GM12878 (cell line): ENCODE results near the gene ANO2. TPM values are rescaled to one million over a fixed set of nuclear protein-coding genes. Genes with fewer than 3 reads are reported as not detected.

Experiments used
- ATAC-seq: fragments of 200-7000 bp; cut with Tn5 transposase; 3 replicates; pipeline ENCODE4 v1.9.1; 2020; ENCODE audit warnings: mild to moderate bottlenecking, moderate library complexity
- BruUV-seq: library from RNA; stranded (reverse); fragments of 400-500 nt; replicated peaks from 2 replicates; lab custom pipeline; 2021; lab: Mats Ljungman, UMichigan
- CTCF ChIA-PET: fragments of 300-600 bp; sonication (Branson Sonifier 250); formaldehyde crosslinking; extraction: SDS; loops from one replicate; lab custom pipeline; 2021; ENCODE audit warnings: inconsistent platforms; lab: Yijun Ruan, JAX
- POLR2A ChIA-PET: fragments of 350-600 bp; formaldehyde crosslinking; extraction: SDS; loops from one replicate; lab custom pipeline; 2021; ENCODE audit warnings: inconsistent platforms; lab: Charles Lee
- RAD21 ChIA-PET: fragments of 300-600 bp; sonication (Branson Sonifier 250); formaldehyde crosslinking; loops from one replicate; lab custom pipeline; 2023; ENCODE audit warnings: antibody characterized with exemption; ENCODE audit not compliant: unreplicated experiment; lab: Charles Lee
- SMC1A ChIA-PET: fragments of 300-600 bp; sonication (Branson Sonifier 250); formaldehyde crosslinking; loops from one replicate; lab custom pipeline; 2023; ENCODE audit not compliant: unreplicated experiment, uncharacterized antibody; lab: Charles Lee
- DNase-seq: peaks from one replicate; pipeline ENCODE4 v3.0.0-alpha.2; 2011; ENCODE audit warnings: low read depth, low spot score
- FAIRE-seq: peaks from 3 replicates; lab custom pipeline; 2011; peaks lifted over from hg19 to GRCh38; lab: Jason Lieb, UNC
- H2AFZ ChIP-seq: 2 replicates; pipeline ENCODE4 v1.6.0; 2011; ENCODE audit warnings: low read depth, low read length, control low read depth; ENCODE audit not compliant: control insufficient read depth
- H3K27ac ChIP-seq: 2 replicates; pipeline ENCODE4 v1.5.1; 2011; ENCODE audit warnings: control low read depth; ENCODE audit not compliant: control insufficient read depth, insufficient read depth
- H3K27me3 ChIP-seq, 2 experiments: replicated peaks in 1 of 2; 2 replicates each; pipeline versions ENCODE4 v1.6.0 to v1.6.1; 2011; ENCODE audit warnings: low read length in 1 of 2; ENCODE audit not compliant: control insufficient read depth in 2 of 2, insufficient read depth in 2 of 2
- H3K36me3 ChIP-seq, 2 experiments: 2 replicates each; pipeline ENCODE4 v1.5.1; 2011; ENCODE audit warnings: low read length in 1 of 2; ENCODE audit not compliant: control insufficient read depth in 2 of 2, insufficient read depth in 2 of 2
- H3K4me1 ChIP-seq: 2 replicates; pipeline ENCODE4 v1.6.1; 2011; ENCODE audit warnings: mild to moderate bottlenecking, low read length, moderate library complexity, mixed read lengths; ENCODE audit not compliant: control insufficient read depth, insufficient read depth
- H3K4me2 ChIP-seq: 2 replicates; pipeline ENCODE4 v1.6.0; 2011; ENCODE audit warnings: control low read depth; ENCODE audit not compliant: control insufficient read depth, insufficient read depth
- H3K4me3 ChIP-seq: fragments of 200-600 bp; sonication (generic); 2 replicates; pipeline ENCODE4 v1.5.1; 2016
- H3K79me2 ChIP-seq: 2 replicates; pipeline ENCODE4 v1.6.0; 2011; ENCODE audit warnings: low read length; ENCODE audit not compliant: control insufficient read depth, insufficient read depth
- H3K9ac ChIP-seq: 2 replicates; pipeline ENCODE4 v1.8.0; 2011; ENCODE audit warnings: low read length, control low read depth, mixed read lengths; ENCODE audit not compliant: control insufficient read depth, insufficient read depth
- H3K9me3 ChIP-seq: replicated peaks from 3 replicates; pipeline ENCODE4 v1.5.1; 2011; ENCODE audit warnings: mild to moderate bottlenecking, low read length; ENCODE audit not compliant: control insufficient read depth, insufficient read depth
- H4K20me1 ChIP-seq: 2 replicates; pipeline ENCODE4 v1.6.0; 2011; ENCODE audit not compliant: control insufficient read depth, insufficient read depth
- ATF7 ChIP-seq: fragments of 450-650 bp; IDR thresholded peaks from 2 replicates; pipeline ENCODE4 v1.6.1; 2016; ENCODE audit warnings: low read depth, mild to moderate bottlenecking
- CHD2 ChIP-seq: IDR thresholded peaks from 2 replicates; pipeline ENCODE4 v1.6.1; 2011; ENCODE audit warnings: low read depth, low read length, improper control_type of control experiment, borderline replicate concordance
- CHD4 ChIP-seq: fragments of 200-600 bp; sonication (generic); IDR thresholded peaks from 2 replicates; pipeline ENCODE4 v1.6.1; 2016; ENCODE audit warnings: mild to moderate bottlenecking
- CREM ChIP-seq: IDR thresholded peaks from 2 replicates; pipeline ENCODE4 v1.6.1; 2014; ENCODE audit warnings: antibody characterized with exemption, low read depth
- DPF2 ChIP-seq: fragments of 450-650 bp; IDR thresholded peaks from 2 replicates; pipeline ENCODE4 v1.6.1; 2017; ENCODE audit warnings: mild to moderate bottlenecking
- ELK1 ChIP-seq: IDR thresholded peaks from 2 replicates; pipeline ENCODE4 v1.6.1; 2012; ENCODE audit warnings: low read depth, low read length, improper control_type of control experiment
- GATAD2B ChIP-seq: fragments of 450-650 bp; conservative IDR thresholded peaks from 2 replicates; pipeline ENCODE4 v1.6.1; 2017; ENCODE audit warnings: low read depth, mild to moderate bottlenecking, moderate library complexity
- MTA2 ChIP-seq: fragments of 450-650 bp; IDR thresholded peaks from 2 replicates; pipeline ENCODE4 v1.6.1; 2016; ENCODE audit warnings: low read depth, mild to moderate bottlenecking, moderate library complexity
- MYC ChIP-seq: IDR thresholded peaks from 2 replicates; pipeline ENCODE4 v1.6.1; 2011; ENCODE audit warnings: mild to moderate bottlenecking, low read length, moderate library complexity, inconsistent platforms; ENCODE audit not compliant: insufficient read depth, insufficient replicate concordance, insufficient read length, severe bottlenecking
- NR2F1 ChIP-seq: fragments of 450-650 bp; conservative IDR thresholded peaks from 2 replicates; pipeline ENCODE4 v1.6.1; 2017; ENCODE audit warnings: mild to moderate bottlenecking
- PAX8 ChIP-seq: fragments of 450-650 bp; IDR thresholded peaks from 2 replicates; pipeline ENCODE4 v1.6.1; 2017; ENCODE audit warnings: mild to moderate bottlenecking, moderate library complexity
- POLR2AphosphoS2 ChIP-seq: IDR thresholded peaks from 2 replicates; pipeline ENCODE4 v1.6.1; 2011; ENCODE audit warnings: low read depth, mild to moderate bottlenecking, low read length, improper control_type of control experiment, moderate library complexity
- RAD21 ChIP-seq: IDR thresholded peaks from 2 replicates; pipeline ENCODE4 v1.6.1; 2011; ENCODE audit warnings: mild to moderate bottlenecking, low read depth, low read length, moderate library complexity; ENCODE audit not compliant: insufficient read depth
- RBBP5 ChIP-seq: fragments of 200-600 bp; sonication (generic); conservative IDR thresholded peaks from 2 replicates; pipeline ENCODE4 v1.6.1; 2016
- SIN3A ChIP-seq: IDR thresholded peaks from 2 replicates; pipeline ENCODE4 v1.6.1; 2012; ENCODE audit warnings: low read depth, low read length, improper control_type of control experiment
- SPI1 ChIP-seq: IDR thresholded peaks from 2 replicates; pipeline ENCODE4 v1.6.1; 2011; ENCODE audit warnings: low read depth, mild to moderate bottlenecking, low read length, moderate library complexity, borderline replicate concordance; ENCODE audit not compliant: insufficient read depth
- WRNIP1 ChIP-seq: IDR thresholded peaks from 2 replicates; pipeline ENCODE4 v1.6.1; 2011; ENCODE audit warnings: low read depth, low read length, improper control_type of control experiment, borderline replicate concordance
- ZBTB40 ChIP-seq: fragments of 450-650 bp; IDR thresholded peaks from 2 replicates; pipeline ENCODE4 v1.6.1; 2016; ENCODE audit warnings: mild to moderate bottlenecking, moderate library complexity, borderline replicate concordance
- ZNF384 ChIP-seq: IDR thresholded peaks from 2 replicates; pipeline ENCODE4 v1.6.1; 2012; ENCODE audit warnings: low read depth, mild to moderate bottlenecking, low read length, improper control_type of control experiment, borderline replicate concordance
- WGBS: methylation state at CpG from one replicate; pipeline ENCODE4 v1.1.6; 2016; ENCODE audit warnings: low lambda C conversion rate; ENCODE audit not compliant: insufficient replicate concordance, insufficient coverage; ENCODE audit errors: missing lambda C conversion rate; 5-methylcytosine and 5-hydroxymethylcytosine counted together
- in situ Hi-C: fragments of 300-500 bp; cut with MboI; formaldehyde crosslinking; loops from 9 replicates; pipeline ENCODE4 v1.14.3; 2018; ENCODE audit warnings: mixed read lengths
- intact Hi-C: fragments of 100-400 bp; cut with micrococcal nuclease; formaldehyde crosslinking; loops from one replicate; pipeline ENCODE4 v1.14.2; 2022; ENCODE audit not compliant: unreplicated experiment
- polyA plus RNA-seq, 11 experiments: library from polyadenylated mRNA; depleted of rRNA in 4 of 11; unstranded in 6 of 11; stranded (reverse) in 5 of 11; fragments of >200 nt; fragmentation: Nextera tagmentation in 4 of 11; fragmentation: Illumina TruSeq in 1 of 11; extraction: Ambion mirVana in 4 of 11; extraction: Trizol in 1 of 11; gene quantifications; 1 replicate in 1 of 11; 2 replicates in 10 of 11; pipeline versions ENCODE4 v1.2.1 to v1.2.3, GENCODE V29; 2011 to 2016; ENCODE audit warnings: inconsistent platforms in 2 of 11, missing spikeins in 2 of 11, low read depth in 1 of 11
- total RNA-seq, 4 experiments: library from RNA; depleted of rRNA in 3 of 4; stranded (reverse); fragments of >200 nt in 3 of 4; fragmentation: Illumina TruSeq in 1 of 4; extraction: Trizol in 1 of 4; gene quantifications; 2 replicates each; pipeline versions ENCODE4 v1.2.1 to v1.2.3, GENCODE V29; 2013 to 2021
- TF ChIP-seq, protein P1 (sequence below): IDR thresholded peaks from 2 replicates; pipeline ENCODE4 v1.6.1; 2011; ENCODE audit warnings: borderline replicate concordance, low read depth, mild to moderate bottlenecking, moderate library complexity, low read length; ENCODE audit not compliant: insufficient read depth, poor library complexity, severe bottlenecking

ANO2 gene
- total and polyA plus RNA-seq, 10 of the 15 experiments (the other 5 are each of a cell fraction or from before 2014, with no cell fraction given): not detected

- WGBS: 51% methylated on average over 6 of the region's 6 CpGs
- in situ Hi-C loops (no loop called here), intact Hi-C loops (no loop called here)
- Histone ChIP-seq H4K20me1 (no peaks in the 10 kb centered on the region), H3K27me3 (no peaks in the 10 kb centered on the region; a peak in 2 of 4 replicates), H3K27ac (no peak overlapping the region), H3K4me3 (no peak overlapping the region), H3K4me1 (no peaks in the 10 kb centered on the region), H3K9me3 (no peaks in the 10 kb centered on the region), H3K36me3 (no peaks in the 10 kb centered on the region), H3K79me2 (no peaks in the 10 kb centered on the region), H3K9ac (no peak overlapping the region), H3K4me2 (no peak overlapping the region), H2AFZ (no peak overlapping the region)
- ChIA-PET CTCF (no interaction called here), POLR2A (no interaction called here), SMC1A (no interaction called here), RAD21 (no interaction called here)
- no peak for ATAC-seq
- no peak for FAIRE-seq
- TF ChIP-seq RAD21 (no peak), CHD2 (no peak), DPF2 (no peak), SPI1 (no peak), GATAD2B (no peak), WRNIP1 (no peak), ATF7 (no peak), ZNF384 (no peak), RBBP5 (no peak), ZBTB40 (no peak), NR2F1 (no peak), MYC (no peak), PAX8 (no peak), POLR2AphosphoS2 (no peak), MTA2 (no peak), SIN3A (no peak), CHD4 (no peak), ELK1 (no peak), CREM (no peak)
- TF ChIP-seq, protein P1, sequence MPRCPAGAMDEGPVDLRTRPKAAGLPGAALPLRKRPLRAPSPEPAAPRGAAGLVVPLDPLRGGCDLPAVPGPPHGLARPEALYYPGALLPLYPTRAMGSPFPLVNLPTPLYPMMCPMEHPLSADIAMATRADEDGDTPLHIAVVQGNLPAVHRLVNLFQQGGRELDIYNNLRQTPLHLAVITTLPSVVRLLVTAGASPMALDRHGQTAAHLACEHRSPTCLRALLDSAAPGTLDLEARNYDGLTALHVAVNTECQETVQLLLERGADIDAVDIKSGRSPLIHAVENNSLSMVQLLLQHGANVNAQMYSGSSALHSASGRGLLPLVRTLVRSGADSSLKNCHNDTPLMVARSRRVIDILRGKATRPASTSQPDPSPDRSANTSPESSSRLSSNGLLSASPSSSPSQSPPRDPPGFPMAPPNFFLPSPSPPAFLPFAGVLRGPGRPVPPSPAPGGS: no peak
- no TSS peak for BruUV-seq
- no peak for DNase-seq
Measured at GRCh38 chr12:5713599-5714081, 231.4 kb downstream of the ANO2 start.
